Left ventricle myocardium inferior (tissue), 1 donor: ENCODE results near the gene PPFIA4. TPM values are rescaled to one million over a fixed set of nuclear protein-coding genes. Genes with fewer than 3 reads are reported as not detected.

ENCODE experiments used
- DNase-seq: peaks from one replicate; pipeline ENCODE4 v3.0.0-alpha.2; 2020
- H3K27ac ChIP-seq: fragments of 200-600 bp; replicated peaks from 2 replicates; pipeline ENCODE4 v1.8.0; 2021
- H3K27me3 ChIP-seq: fragments of 200-600 bp; 2 replicates; pipeline ENCODE4 v1.8.0; 2021; ENCODE audit warnings: low read depth
- H3K36me3 ChIP-seq: fragments of 200-600 bp; 2 replicates; pipeline ENCODE4 v1.8.0; 2021
- H3K4me1 ChIP-seq: fragments of 200-600 bp; 2 replicates; pipeline ENCODE4 v1.8.0; 2021
- H3K4me3 ChIP-seq: fragments of 200-600 bp; 2 replicates; pipeline ENCODE4 v1.8.0; 2021; ENCODE audit warnings: mild to moderate bottlenecking, moderate library complexity
- H3K9me3 ChIP-seq: fragments of 200-600 bp; replicated peaks from 2 replicates; pipeline ENCODE4 v1.8.0; 2021
- CTCF ChIP-seq: fragments of 200-600 bp; IDR thresholded peaks from 2 replicates; pipeline ENCODE4 v1.8.0; 2021; ENCODE audit warnings: antibody characterized with exemption, mild to moderate bottlenecking, borderline replicate concordance
- intact Hi-C: fragments of 100-400 bp; cut with micrococcal nuclease; formaldehyde crosslinking; loops from one replicate; pipeline ENCODE4 v1.11.0; 2022
- total RNA-seq: library from RNA; stranded (reverse); fragmentation: NEBNext Ultra II Directional; extraction: Animal tissue kit (Norgen Biotek cat#: 25700); gene quantifications from one replicate; pipeline ENCODE4 v1.2.1, GENCODE V29; 2021
- donor health status: DM: no; HTN: yes; CAD: no; lungs with severe emphysema.

PPFIA4 gene
- total RNA-seq, 1 donor from 2014 or later, result 24.8 TPM

- peaks cover 61% of the 10 kb centered on the region for H3K4me1 ChIP-seq
- no peak overlapping the region for H3K4me3 ChIP-seq
- H3K36me3 ChIP-seq, result peaks cover 9% of the 10 kb centered on the region
- no peaks in the 10 kb centered on the region for H3K27me3 ChIP-seq
- H3K27ac ChIP-seq, result peak overlapping the region; percentile 51
- intact Hi-C loops, result loop anchor here (10.0 kb wide), 1 partner anchor 74 kb away; no protein-coding TSS in a partner anchor
- no peak for TF ChIP-seq CTCF
- H3K9me3 ChIP-seq, result no peaks in the 10 kb centered on the region
- DNase-seq, result no peak
These were observed 14.4 kb downstream of the PPFIA4 start for GRCh38 chr1:203040513-203041275.

GRCh38 chr1:203041351-203041932, 15.2 kb downstream of the PPFIA4 start:
- Histone ChIP-seq H3K27ac (no peak overlapping the region), H3K27me3 (no peaks in the 10 kb centered on the region), H3K9me3 (no peaks in the 10 kb centered on the region), H3K36me3 (peaks cover 17% of the 10 kb centered on the region), H3K4me1 (peaks cover 59% of the 10 kb centered on the region), H3K4me3 (no peak overlapping the region)
- no peak for DNase-seq
- TF ChIP-seq CTCF, result no peak
- intact Hi-C loops, result loop anchor here (10.0 kb wide), 1 partner anchor 73 kb away; no protein-coding TSS in a partner anchor

GRCh38 chr1:203043830-203044545, 17.7 kb downstream of the PPFIA4 start:
- no peak overlapping the region for H3K4me3 ChIP-seq
- H3K4me1 ChIP-seq, result peaks cover 44% of the 10 kb centered on the region
- no peak for TF ChIP-seq CTCF
- no peaks in the 10 kb centered on the region for H3K9me3 ChIP-seq
- peaks cover 23% of the 10 kb centered on the region for H3K36me3 ChIP-seq
- no peaks in the 10 kb centered on the region for H3K27me3 ChIP-seq
- no peak for DNase-seq
- intact Hi-C loops, result loop anchor here (10.0 kb wide), 1 partner anchor 71 kb away; no protein-coding TSS in a partner anchor
- no peak overlapping the region for H3K27ac ChIP-seq

- Histone ChIP-seq H3K27ac (no peak overlapping the region), H3K4me3 (no peak overlapping the region), H3K9me3 (no peaks in the 10 kb centered on the region), H3K27me3 (no peaks in the 10 kb centered on the region), H3K4me1 (peaks cover 37% of the 10 kb centered on the region), H3K36me3 (peaks cover 23% of the 10 kb centered on the region)
- no peak for DNase-seq
- no peak for TF ChIP-seq CTCF
- intact Hi-C loops, result loop anchor here (10.0 kb wide), 1 partner anchor 70 kb away; no protein-coding TSS in a partner anchor
These were observed 18.4 kb downstream of the PPFIA4 start for GRCh38 chr1:203044546-203045250.

GRCh38 chr1:203045336-203045735, 19.0 kb downstream of the PPFIA4 start:
- intact Hi-C loops, result loop anchor here (10.0 kb wide), 1 partner anchor 69 kb away; no protein-coding TSS in a partner anchor
- Histone ChIP-seq H3K27ac (no peak overlapping the region), H3K4me1 (peaks cover 31% of the 10 kb centered on the region), H3K36me3 (peaks cover 23% of the 10 kb centered on the region), H3K27me3 (no peaks in the 10 kb centered on the region), H3K9me3 (no peaks in the 10 kb centered on the region), H3K4me3 (no peak overlapping the region)
- DNase-seq, result no peak
- TF ChIP-seq CTCF, result no peak
